HUDEP-2 (cell line): ENCODE results near the gene ARHGAP4.

Experiments used
- DNase-seq, 76 experiments: peaks; one replicate each; lab custom pipeline; 2025; ENCODE audit not compliant: unreplicated experiment in 76 of 76; lab: John Stamatoyannopoulos, UW

The ARHGAP4 gene

GRCh38 chrX:153947009-153947769 is 21.1 kb upstream of the ARHGAP4 start:
- peak in 70 of 76 experiments; percentile 4 to 80 (median 58) for DNase-seq

GRCh38 chrX:153945956-153946943 is 20.2 kb upstream of the ARHGAP4 start:
- DNase-seq: no peak

GRCh38 chrX:153944800-153945150 is 18.7 kb upstream of the ARHGAP4 start:
- DNase-seq: no peak

GRCh38 chrX:153944140-153944799 is 18.2 kb upstream of the ARHGAP4 start, which contains the start of gene RENBP:
Gene RENBP, minus strand, starts transcription at chrX:153944643. Its CDS starts 33 bp downstream, at chrX:153944610.
- peak in 34 of 76 experiments; percentile 0 to 50 (median 20) for DNase-seq

- DNase-seq: peak in 1 of 76 experiments; percentile 0
These were observed 15.5 kb upstream of the ARHGAP4 start for GRCh38 chrX:153941336-153942252.

GRCh38 chrX:153939573-153939972 is 13.5 kb upstream of the ARHGAP4 start:
- DNase-seq: no peak

GRCh38 chrX:153938226-153938786 is 12.2 kb upstream of the ARHGAP4 start:
- DNase-seq: no peak

GRCh38 chrX:153937056-153937455 is 11.0 kb upstream of the ARHGAP4 start:
- no peak for DNase-seq

- DNase-seq: no peak
These were observed 9.3 kb upstream of the ARHGAP4 start for GRCh38 chrX:153935326-153935851.

- DNase-seq: peak in 61 of 76 experiments; percentile 2 to 75 (median 48)
These were observed 8.8 kb upstream of the ARHGAP4 start, which contains the start of gene NAA10 for GRCh38 chrX:153934762-153935325. Gene NAA10, minus strand, starts transcription at chrX:153935037. Its CDS starts 133 bp downstream, at chrX:153934904.

- no peak for DNase-seq
These were observed 8.2 kb upstream of the ARHGAP4 start for GRCh38 chrX:153934148-153934761.

GRCh38 chrX:153933748-153934147 is 7.7 kb upstream of the ARHGAP4 start:
- no peak for DNase-seq

- DNase-seq: no peak
These were observed 6.3 kb upstream of the ARHGAP4 start for GRCh38 chrX:153932220-153932915.

GRCh38 chrX:153931748-153932147 is 5.7 kb upstream of the ARHGAP4 start:
- no peak for DNase-seq

- DNase-seq: no peak
These were observed 5.1 kb upstream of the ARHGAP4 start for GRCh38 chrX:153931151-153931550.

GRCh38 chrX:153930011-153930910 is 4.2 kb upstream of the ARHGAP4 start:
- no peak for DNase-seq

GRCh38 chrX:153929576-153929975 is 3.5 kb upstream of the ARHGAP4 start:
- DNase-seq: no peak
